ENCODE data around the gene FIGN.

DNA sequence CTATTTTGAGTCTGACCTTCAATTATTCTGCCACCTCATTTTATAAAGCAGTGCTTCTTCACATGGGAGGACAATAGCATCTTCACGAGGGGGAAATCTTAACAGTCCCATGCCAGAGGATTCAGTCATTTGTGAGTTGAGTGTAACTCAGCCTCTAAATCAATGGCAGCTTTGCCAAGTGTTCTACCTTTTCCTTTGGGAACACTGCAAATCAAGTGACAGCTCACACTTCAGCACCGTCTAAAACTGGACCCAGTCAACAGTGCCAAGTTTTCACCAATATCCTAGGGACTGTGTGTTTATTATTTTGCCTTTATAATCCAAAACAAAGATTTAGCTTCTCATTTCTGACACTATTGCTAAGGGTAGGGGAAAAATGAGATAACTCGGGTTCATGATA, 133.6 kb downstream of the FIGN start:
- TF ChIP-seq, protein P1, sequence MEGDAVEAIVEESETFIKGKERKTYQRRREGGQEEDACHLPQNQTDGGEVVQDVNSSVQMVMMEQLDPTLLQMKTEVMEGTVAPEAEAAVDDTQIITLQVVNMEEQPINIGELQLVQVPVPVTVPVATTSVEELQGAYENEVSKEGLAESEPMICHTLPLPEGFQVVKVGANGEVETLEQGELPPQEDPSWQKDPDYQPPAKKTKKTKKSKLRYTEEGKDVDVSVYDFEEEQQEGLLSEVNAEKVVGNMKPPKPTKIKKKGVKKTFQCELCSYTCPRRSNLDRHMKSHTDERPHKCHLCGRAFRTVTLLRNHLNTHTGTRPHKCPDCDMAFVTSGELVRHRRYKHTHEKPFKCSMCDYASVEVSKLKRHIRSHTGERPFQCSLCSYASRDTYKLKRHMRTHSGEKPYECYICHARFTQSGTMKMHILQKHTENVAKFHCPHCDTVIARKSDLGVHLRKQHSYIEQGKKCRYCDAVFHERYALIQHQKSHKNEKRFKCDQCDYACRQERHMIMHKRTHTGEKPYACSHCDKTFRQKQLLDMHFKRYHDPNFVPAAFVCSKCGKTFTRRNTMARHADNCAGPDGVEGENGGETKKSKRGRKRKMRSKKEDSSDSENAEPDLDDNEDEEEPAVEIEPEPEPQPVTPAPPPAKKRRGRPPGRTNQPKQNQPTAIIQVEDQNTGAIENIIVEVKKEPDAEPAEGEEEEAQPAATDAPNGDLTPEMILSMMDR (IDR thresholded peaks at IDR 0.05; ENCODE audit: extremely low read depth in 1 of 2, insufficient read depth in 1 of 2, low read depth in 1 of 2, low read length in 2 of 2): no peak
- TF ChIP-seq POLR2A (IDR thresholded peaks at IDR 0.05; ENCODE audit: low read depth, low read length): no peak
- no peak for TF ChIP-seq EZH2 (IDR thresholded peaks at IDR 0.05; ENCODE audit: borderline replicate concordance, low read depth, low read length, severe bottlenecking)
- TF ChIP-seq, protein P2, sequence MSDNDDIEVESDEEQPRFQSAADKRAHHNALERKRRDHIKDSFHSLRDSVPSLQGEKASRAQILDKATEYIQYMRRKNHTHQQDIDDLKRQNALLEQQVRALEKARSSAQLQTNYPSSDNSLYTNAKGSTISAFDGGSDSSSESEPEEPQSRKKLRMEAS (IDR thresholded peaks at IDR 0.05; ENCODE audit: insufficient read depth, insufficient read length): no peak
- TF ChIP-seq JUN (IDR thresholded peaks at IDR 0.05; ENCODE audit: borderline replicate concordance, insufficient read depth, insufficient read length, low read depth): no peak
- no peak for TF ChIP-seq MYC (IDR thresholded peaks at IDR 0.05; ENCODE audit: low read depth, low read length)
- TF ChIP-seq GATA2 (IDR thresholded peaks at IDR 0.05; ENCODE audit: insufficient read depth, insufficient read length, low read depth, low read length): no peak
